Cardiac muscle cell (in vitro differentiated cells and primary cell): ENCODE results near the gene XAGE1A. TPM values are rescaled to one million over a fixed set of nuclear protein-coding genes. Genes with fewer than 3 reads are reported as not detected.
"Not testable (repeated sequence)": the region's sequence is repeated elsewhere in the genome, so short reads cannot be mapped to it uniquely, and the experiment has no call there.

Source experiments
- DNase-seq, 2 donors: peaks; one replicate each; pipeline versions ENCODE4 v3.0.0 to v3.0.0-alpha.2; 2010 to 2017; ENCODE audit warnings: low read depth in 1 of 2, low spot score in 1 of 2
- H3K27ac ChIP-seq: fragments of 200-600 bp; sonication (generic); 2 replicates; pipeline ENCODE4 v1.5.1; 2016
- H3K27me3 ChIP-seq: fragments of 200-600 bp; sonication (generic); 2 replicates; pipeline ENCODE4 v1.6.0; 2016; ENCODE audit warnings: control low read depth
- H3K36me3 ChIP-seq: fragments of 200-600 bp; sonication (generic); 2 replicates; pipeline ENCODE4 v1.5.1; 2016; ENCODE audit warnings: control low read depth
- H3K4me1 ChIP-seq: fragments of 200-600 bp; sonication (generic); 2 replicates; pipeline ENCODE4 v1.8.1; 2017; ENCODE audit warnings: low read depth, mild to moderate bottlenecking, mixed run types
- H3K4me3 ChIP-seq: fragments of 200-600 bp; sonication (generic); 2 replicates; pipeline ENCODE4 v1.5.1; 2016; ENCODE audit warnings: mild to moderate bottlenecking
- H3K9me3 ChIP-seq: fragments of 200-600 bp; sonication (generic); 2 replicates; pipeline ENCODE4 v1.5.1; 2017; ENCODE audit warnings: low read depth, mild to moderate bottlenecking, control low read depth
- polyA plus RNA-seq: library from polyadenylated mRNA; unstranded; fragments of >200 nt; fragmentation: Nextera tagmentation; extraction: Ambion mirVana; gene quantifications from 2 replicates; pipeline ENCODE4 v1.2.1, GENCODE V29; 2016
- total RNA-seq: library from RNA; depleted of rRNA; stranded (reverse); fragments of >200 nt; gene quantifications from 2 replicates; pipeline ENCODE4 v1.2.3, GENCODE V29; 2016
- TF ChIP-seq, protein P1 (sequence below): IDR thresholded peaks from 2 replicates; pipeline ENCODE4 v1.5.1; 2012; ENCODE audit warnings: low read depth, mild to moderate bottlenecking, low read length

XAGE1A gene
- total and polyA plus RNA-seq, 2 experiments from 2014 or later, result not detected

DNA sequence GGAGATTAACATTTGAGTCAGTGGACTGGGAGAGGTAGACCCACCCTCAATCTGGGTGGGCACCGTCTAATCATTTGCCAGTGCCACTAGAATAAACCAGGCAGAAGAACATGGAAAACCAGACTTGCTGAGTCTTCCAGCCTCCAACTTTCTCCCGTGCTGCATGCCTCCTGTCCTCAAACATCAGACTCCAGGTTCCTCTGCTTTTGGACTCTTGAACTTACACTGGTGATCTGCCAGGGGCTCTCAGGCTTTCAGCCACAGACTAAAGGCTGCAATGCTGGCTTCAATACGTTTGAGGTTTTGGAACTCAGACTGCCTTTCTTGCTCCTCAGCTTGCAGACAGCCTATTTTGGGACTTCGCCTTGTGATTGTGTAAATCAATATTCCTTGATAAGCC is 45.4 kb downstream of the XAGE1A start:
- H3K9me3 ChIP-seq, H3K36me3 ChIP-seq, H3K27ac ChIP-seq, H3K4me1 ChIP-seq, H3K4me3 ChIP-seq, H3K27me3 ChIP-seq, DNase-seq: not testable (repeated sequence)

- no peak overlapping the region for H3K27ac ChIP-seq
- no peak for DNase-seq
- H3K4me1 ChIP-seq, result no peaks in the 10 kb centered on the region
- TF ChIP-seq, protein P1, sequence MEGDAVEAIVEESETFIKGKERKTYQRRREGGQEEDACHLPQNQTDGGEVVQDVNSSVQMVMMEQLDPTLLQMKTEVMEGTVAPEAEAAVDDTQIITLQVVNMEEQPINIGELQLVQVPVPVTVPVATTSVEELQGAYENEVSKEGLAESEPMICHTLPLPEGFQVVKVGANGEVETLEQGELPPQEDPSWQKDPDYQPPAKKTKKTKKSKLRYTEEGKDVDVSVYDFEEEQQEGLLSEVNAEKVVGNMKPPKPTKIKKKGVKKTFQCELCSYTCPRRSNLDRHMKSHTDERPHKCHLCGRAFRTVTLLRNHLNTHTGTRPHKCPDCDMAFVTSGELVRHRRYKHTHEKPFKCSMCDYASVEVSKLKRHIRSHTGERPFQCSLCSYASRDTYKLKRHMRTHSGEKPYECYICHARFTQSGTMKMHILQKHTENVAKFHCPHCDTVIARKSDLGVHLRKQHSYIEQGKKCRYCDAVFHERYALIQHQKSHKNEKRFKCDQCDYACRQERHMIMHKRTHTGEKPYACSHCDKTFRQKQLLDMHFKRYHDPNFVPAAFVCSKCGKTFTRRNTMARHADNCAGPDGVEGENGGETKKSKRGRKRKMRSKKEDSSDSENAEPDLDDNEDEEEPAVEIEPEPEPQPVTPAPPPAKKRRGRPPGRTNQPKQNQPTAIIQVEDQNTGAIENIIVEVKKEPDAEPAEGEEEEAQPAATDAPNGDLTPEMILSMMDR, result no peak
- no peak overlapping the region for H3K4me3 ChIP-seq
- H3K27me3 ChIP-seq, result no peaks in the 10 kb centered on the region
- H3K36me3 ChIP-seq, result no peaks in the 10 kb centered on the region
- no peaks in the 10 kb centered on the region for H3K9me3 ChIP-seq
Measured at GRCh38 chrX:52542311-52542710, 46.7 kb downstream of the XAGE1A start.

DNA sequence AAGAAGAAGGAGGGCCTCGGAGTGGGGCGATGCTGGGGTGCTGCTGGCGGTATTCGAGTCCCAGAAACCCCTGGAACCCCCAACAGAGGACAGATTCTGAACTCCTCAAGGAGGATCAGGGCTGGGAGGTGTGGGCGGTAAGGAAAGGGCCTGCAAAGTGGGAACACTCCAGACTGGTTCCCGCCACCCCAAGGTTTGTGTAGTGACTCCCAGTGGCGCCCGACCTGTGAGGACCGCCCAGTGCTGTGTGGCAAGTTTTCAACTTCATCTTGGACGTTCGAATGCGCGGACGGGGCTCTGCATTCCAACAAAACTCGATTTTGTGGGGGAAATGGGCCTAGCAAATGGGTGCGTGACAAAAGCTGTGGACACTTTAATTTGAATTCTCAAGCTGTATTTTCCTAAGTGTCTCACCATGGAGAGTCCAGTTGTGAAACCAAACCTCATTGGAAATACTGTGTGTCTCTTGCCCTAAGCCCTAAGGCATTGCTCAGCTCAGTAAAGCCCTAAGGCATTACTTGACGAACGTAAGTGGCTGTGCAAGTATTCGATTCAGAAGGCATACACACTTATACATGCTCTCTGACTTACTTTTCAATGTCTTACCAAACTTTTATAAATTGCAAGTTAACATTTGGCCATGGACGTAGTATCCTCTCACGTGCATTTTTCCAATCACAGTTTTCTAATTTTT is 48.7 kb downstream of the XAGE1A start:
- Histone ChIP-seq H3K9me3 (no peaks in the 10 kb centered on the region), H3K36me3 (no peaks in the 10 kb centered on the region), H3K27ac (no peak overlapping the region), H3K4me1 (no peaks in the 10 kb centered on the region), H3K4me3 (no peak overlapping the region), H3K27me3 (no peaks in the 10 kb centered on the region)
- TF ChIP-seq, protein P1, result no peak
- no peak for DNase-seq

DNA sequence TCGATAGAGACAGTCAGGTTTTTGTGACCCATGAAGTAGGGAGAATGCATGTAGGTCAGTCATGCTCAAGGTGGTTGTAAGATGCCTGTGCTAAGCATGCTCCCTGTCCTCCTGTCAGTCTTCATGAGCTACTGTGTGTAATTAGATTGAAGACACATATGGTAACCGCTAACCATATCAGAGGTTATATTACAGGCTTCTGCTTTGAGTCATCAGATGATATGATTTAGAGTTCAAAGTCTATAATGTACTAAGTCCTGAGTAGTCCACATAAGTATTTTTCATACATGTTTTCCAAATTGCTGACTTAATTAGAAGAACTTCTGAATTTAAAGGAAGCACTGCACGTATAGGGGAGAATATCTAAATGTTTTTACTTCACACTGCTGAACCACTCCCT is 53.2 kb downstream of the XAGE1A start:
- not testable (repeated sequence) for H3K27me3 ChIP-seq, H3K4me3 ChIP-seq, DNase-seq, H3K36me3 ChIP-seq, H3K27ac ChIP-seq, H3K4me1 ChIP-seq, H3K9me3 ChIP-seq

Other genes starting within 250 kb of the XAGE1A start
- gene XAGE2, start 126.8 kb upstream of the XAGE1A start, total RNA-seq, result not detected in 2 replicates
- not detected in 2 replicates for gene XAGE2, start 126.8 kb upstream of the XAGE1A start, polyA plus RNA-seq
- gene XAGE1B, start 21.3 kb downstream of the XAGE1A start, total RNA-seq, result not detected in 2 replicates
- gene XAGE1B, start 21.3 kb downstream of the XAGE1A start, polyA plus RNA-seq, result not detected in 2 replicates
- not detected in 2 replicates for gene SSX7, start 159.1 kb downstream of the XAGE1A start, total RNA-seq
- not detected in 2 replicates for gene SSX7, start 159.1 kb downstream of the XAGE1A start, polyA plus RNA-seq
- gene SSX2, start 211.4 kb downstream of the XAGE1A start, total RNA-seq, result not detected in 2 replicates
- gene SSX2, start 211.4 kb downstream of the XAGE1A start, polyA plus RNA-seq, result not detected in 2 replicates